Stimulated activated CD8-positive, alpha-beta memory T cell treated with anti-CD3 and anti-CD28 coated beads, Interleukin-15, amount 100 ng/mL, for 1 hour (primary cell): Measurements from ENCODE around the gene BRD3OS.

Experiments used
- DNase-seq: peaks from one replicate; pipeline ENCODE4 v3.0.0-alpha.2; 2020; ENCODE audit warnings: low read depth

Gene BRD3OS

DNA sequence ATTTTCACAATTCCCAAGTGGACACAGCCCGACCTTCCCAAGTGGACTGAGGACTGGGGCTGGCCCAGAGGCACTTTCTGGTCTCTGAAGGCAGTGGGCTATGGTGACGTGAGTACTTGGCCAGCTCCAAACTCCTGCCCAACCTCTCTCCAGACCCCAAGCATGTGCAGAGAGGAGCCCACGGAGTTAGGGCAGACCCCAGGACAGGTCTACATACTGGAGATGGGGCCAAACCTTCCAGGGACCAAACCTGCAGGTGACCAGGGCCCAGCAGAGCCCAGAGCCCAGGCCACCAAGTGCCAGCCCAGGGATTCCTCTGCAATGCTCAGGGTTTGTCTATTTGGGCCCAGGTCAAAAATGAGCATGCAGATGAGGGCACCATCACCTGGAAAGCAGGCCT is 27.2 kb downstream of the BRD3OS start:
- no peak for DNase-seq

DNA sequence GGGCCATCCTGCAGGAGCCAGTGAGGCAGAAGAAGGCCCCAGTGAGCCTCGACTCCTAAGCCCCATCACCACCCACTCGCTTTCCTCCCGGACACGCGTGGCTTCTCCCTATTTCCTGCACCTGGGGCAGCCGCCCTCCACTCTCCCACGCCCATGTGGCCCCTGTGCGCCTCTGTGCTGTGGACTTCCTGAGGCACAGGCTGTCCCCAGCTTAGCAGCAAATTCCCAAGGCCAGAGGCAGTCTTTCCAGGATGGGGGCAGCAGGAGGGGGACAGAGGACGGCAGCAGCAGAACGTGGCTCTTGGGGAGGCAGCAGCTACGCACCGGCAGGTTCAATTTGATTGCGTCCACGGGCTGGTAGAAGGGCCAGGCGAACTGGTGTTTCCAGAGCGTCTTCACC is 27.7 kb downstream of the BRD3OS start:
- no peak for DNase-seq

GRCh38 chr9:134053401-134053871 is 28.2 kb downstream of the BRD3OS start:
- DNase-seq = no peak

DNA sequence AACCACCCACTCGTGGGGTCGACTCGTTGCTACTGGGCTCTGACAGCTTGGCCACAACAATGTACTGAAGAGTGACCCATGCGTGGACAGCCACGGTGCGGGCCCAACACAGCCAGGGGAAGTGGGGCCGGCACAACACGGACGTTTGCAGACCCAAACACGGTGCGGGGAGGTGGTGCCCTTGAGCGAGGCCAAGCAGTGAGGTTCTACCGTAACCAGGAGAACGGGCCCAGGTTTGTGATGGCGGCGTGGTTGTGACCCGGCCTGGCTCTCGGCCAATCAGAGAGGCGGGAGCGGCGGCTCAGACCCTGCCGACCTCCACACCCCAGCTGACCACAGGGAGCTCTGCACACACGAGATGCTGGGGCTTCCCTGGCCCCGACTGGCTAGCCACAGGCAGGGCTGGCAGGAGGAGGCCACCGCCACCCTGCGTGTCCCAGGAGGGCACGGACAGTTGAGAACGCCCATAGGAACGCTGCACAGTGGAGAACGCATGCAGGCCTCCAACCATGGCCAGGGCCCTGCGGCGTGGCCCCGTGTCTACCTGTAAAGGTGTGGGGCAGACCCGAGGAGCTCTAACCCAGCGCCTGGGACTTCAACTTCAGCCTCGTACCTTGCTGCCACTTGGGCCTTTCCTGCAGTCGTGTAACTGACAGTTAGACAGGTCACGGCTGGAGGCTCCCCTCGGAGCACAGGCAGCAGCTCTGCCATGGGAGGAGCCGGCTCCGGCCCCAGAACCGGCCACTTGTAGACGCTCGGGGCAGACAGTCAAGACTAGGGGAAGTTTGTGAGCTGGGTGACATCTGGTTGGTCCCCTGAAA is 28.9 kb downstream of the BRD3OS start:
- DNase-seq = no peak

DNA sequence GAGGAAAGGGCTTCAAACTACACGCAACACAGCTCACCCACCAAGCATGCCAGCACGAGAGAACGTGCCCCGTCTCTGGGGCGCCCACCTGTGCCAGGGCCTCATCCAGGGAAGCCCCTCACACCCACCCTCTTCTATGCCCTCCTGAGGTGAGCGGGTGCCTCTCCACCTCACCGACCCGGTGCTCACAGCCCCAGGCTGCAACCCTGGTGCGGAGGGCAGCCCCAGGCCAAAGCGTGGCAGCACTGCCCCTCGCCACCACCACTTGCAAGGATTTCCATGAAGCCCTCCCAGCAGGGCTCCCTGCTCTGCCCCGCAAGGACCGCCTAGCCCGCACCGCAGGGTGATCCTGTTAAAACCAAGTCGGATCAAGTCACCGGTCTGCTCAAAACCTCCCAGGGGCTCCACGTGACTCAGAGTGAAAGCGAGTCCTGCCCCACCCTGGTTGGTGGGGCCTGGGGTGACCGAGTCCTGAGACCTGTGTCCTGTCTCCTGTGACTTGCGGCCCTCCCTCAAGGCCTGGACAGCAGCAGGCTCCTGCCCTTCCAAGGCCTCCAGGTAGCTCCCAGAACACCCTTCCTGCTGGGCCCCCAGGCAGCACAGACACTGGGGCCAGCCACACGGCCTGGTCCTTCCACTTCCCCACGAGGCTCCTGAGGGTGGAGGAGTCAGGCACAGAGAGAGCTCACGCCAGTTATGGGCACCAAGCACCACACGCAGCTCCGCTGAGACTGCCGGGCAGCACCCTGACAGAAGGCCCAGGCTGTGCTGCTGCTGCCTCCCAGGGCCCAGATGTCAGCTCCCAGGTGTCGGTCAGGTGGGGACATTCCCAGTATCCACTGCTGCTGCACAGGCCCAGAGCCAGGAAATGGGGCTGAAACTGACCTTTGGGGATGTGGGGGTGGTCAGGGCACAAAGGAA is 29.9 kb downstream of the BRD3OS start:
- no peak for DNase-seq

DNA sequence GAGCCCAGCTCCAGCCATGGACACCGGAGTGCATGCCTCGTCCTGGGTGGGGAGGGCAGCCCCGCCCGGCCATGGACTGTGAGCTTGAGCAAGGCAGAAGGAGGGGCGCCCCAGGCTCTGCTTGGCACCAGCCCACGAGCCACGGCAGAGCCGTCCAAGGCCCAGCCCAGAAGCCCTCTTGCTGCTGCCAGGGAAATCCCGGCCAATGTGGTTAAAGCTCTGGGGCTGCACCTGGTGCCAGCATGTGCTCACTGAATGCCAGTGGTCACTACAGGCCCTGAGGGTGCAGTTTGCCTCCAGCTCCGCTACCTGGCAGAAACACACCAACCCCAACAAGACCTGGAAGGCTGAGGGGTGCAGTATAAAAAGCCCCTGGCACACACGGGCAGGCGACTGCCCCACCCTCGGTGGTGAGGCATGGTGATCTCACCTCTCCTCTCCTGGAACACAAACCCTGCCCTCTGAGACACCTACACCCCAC is 30.7 kb downstream of the BRD3OS start:
- DNase-seq = no peak

DNA sequence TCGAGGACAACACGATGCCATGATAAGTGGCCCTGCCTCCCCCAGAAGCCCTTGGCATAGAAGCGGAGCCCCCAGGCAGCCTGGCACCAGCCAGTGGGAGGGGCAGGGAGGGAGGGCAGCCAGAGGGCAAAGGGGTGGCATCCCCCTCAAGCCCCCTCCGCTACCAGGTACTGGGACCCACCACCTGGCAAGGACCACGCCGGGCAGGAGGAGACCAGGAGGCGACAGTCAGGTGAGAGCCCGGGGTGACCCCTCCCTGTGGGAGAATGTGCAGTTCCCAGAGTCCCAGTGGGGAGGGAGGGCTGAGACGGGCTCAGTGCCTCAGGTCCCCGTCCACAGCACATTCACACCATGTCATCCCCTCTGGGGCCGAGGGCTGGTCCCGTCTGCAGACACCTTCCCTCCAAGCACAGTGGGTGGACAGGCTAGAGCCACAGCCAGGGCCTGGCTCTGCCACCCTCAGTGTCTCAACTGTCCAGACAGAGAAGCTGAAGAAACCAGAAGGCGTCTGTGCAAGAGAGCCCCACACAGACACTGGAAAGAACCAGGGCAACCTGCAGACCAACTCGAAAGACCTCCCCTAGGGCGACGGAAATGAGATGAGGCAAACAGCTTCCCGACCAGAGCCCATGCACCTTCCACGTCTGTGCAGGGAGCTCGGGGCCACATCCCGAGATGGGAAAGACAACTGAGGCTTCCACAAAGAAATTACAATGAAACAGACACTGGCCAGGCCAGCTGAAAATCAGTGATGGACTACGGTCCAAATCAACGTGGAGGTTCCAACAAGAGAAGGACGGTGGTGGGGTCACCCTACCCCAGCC is 31.4 kb downstream of the BRD3OS start:
- no peak for DNase-seq

GRCh38 chr9:134057307-134057657 is 32.0 kb downstream of the BRD3OS start:
- DNase-seq = no peak

DNA sequence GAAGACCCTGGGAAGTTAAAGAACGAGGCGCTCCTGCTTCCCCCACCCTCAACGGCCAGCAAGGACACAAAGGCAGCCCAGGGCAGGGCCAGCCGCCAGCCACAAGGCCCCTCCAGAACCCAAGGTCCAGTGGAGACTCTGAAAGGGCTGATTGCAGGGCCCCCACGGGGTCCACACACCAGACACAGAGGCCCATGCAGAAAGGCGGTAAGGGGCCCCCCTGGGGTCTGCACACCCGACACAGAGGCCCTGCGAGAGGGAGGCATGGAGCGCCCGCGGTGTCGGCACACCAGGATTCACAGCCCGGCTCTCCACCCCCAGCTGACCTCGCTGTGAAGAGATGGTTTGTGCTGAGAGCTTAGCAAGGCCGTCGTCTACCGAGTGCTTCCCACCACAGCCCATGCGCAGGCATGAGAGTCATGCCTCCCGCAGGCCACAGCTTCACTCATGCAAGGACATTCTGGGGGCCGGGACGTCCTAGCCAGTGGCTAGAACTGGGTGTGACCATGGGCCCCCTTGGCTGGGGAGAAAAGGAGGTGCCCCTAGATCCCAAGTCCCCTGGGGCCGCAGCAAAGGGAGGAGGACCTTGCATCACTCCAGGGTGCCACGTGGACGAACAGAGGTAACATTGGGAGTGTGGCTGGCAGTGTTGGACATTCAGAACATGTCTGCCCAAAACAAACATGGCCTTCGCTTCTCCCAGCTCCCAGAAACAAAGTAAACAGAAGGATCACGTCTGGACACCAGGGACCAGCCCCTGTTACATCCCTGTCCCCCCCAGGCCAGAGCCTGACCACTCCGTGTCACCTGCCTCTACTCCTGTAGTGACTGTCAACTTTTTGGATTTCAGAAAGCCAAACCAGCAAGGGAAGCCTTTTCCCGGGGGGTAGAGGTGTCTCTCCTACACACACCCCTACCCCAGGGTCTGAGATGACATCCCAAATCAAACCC is 32.7 kb downstream of the BRD3OS start:
- no peak for DNase-seq

DNA sequence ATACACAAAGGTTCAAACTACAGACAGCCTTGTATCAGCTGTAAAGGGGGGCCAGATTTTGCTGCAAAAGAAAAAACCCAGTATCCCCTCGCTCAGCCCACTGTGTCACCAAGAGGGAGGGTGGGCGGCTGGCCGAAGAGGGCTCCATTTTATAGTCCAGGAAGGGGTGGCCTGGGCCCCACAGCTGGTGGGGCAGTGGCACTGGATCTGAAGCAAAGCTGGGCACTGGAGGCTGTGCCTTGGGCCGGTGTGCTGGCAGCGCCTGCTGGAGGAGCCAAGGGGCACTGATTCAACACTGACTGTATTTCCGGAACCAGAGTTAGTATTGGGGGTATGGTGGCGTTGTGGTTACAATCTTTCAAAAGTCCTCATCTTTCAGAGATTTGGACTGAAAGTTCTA is 33.4 kb downstream of the BRD3OS start:
- no peak for DNase-seq

DNA sequence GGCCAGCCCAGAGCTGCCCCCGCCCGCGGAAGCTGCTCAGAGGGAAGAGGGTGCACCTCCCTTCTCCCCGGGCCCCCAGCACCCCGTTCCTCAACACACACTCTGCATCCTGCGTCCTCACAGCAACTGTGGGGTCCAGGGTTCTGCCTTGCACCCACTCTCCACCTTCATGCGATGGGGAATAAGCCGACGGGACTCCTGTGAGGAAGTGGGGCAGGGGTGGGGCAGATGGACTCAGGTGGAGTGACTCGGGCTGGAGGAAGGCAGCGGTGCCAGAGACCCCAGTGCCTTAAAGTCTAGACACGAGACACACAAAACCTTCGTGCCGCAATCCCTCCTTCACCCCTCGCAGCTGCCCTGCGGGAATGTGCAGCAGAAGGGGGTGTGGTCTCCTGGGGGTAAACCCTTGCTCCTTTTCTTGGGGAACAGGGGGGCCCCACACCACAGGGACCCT is 33.9 kb downstream of the BRD3OS start:
- DNase-seq = no peak

DNA sequence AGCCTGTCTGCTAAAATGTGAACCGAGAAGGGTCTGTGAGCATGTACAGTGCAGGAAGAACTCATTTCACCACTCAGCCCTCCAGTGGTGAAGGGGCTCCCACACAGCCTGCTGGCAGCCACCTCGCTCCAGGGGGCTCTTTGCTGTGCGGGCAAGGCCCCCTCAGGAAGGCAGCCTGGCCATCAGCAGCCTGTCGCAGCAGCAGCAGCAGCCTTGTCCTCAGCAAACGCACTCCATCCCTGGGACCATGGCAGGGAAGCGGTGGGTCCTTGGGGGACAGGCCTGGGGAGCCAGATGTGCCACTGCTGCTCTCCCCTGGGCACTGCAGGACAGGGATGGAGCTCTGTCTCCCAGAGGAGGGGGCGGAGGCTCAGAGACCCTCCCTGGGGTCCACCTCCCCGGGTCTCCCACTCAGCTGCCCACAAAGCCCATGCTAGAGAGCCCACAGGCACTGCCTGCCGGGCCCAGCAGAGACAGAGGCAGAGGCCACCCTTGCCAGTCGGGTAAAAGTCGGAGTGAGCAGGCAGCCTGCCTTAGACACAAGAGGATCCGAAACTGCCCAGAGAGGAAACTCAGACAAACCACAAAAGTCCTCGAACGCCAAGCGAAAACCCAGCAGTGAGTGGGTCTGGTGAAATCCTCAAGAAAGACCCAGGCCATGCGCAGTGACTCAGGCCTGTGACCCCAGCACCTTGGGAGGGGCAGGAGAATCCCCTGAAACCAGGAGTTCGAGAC is 34.5 kb downstream of the BRD3OS start:
- DNase-seq = no peak

DNA sequence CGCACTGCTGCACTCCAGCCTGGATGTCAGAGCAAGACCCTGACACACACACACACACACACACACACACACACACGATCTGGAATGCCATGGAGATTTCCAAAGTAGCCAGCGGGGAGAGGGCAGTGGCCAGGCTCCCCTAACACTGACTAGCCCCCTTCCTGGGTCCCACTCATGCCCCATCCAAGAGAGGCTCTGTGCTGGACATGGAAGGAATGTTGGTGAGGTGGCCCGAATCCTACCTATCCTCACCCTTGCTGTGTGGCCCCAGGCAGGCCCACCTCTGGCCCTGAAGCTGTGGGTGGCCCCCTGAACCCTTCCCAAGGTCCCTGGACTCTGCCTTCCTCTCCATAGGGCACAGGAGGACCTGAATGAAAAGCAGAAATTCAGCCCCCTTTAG is 35.3 kb downstream of the BRD3OS start:
- no peak for DNase-seq

GRCh38 chr9:134061019-134061687 is 35.9 kb downstream of the BRD3OS start:
- DNase-seq = no peak

DNA sequence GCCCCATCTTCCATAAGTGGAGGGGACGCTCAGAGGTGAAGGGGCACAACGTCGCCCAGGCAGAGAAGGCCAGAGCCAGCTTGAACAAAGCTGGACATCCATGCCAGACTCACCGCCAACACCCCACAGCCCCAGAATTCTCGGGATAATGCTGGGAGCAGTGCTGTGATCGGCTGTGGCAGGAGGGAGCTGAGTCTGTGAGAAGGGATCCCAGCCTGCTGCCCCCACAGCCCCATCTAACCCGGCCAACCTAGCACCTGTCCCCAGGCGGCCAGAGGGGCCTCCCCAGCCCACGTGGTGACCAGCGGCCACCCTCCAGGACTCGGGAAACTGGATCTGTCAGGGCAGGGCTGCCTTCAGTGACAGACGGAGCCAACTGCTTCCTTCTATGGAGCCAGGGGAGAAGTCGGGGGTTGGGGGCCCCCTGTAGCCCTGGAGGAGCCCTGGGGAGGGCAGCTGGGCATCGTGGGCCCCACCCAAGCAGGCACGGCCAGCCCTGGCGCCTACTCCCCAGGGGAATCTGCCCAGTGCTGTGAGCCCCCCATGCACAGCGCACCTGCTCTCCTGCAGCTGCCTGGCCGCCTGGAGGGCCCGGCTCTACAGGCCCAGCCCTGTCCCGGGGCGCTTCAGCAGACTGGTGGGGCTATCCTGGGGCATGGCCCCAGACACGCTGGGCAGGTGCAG is 36.5 kb downstream of the BRD3OS start:
- DNase-seq = no peak

DNA sequence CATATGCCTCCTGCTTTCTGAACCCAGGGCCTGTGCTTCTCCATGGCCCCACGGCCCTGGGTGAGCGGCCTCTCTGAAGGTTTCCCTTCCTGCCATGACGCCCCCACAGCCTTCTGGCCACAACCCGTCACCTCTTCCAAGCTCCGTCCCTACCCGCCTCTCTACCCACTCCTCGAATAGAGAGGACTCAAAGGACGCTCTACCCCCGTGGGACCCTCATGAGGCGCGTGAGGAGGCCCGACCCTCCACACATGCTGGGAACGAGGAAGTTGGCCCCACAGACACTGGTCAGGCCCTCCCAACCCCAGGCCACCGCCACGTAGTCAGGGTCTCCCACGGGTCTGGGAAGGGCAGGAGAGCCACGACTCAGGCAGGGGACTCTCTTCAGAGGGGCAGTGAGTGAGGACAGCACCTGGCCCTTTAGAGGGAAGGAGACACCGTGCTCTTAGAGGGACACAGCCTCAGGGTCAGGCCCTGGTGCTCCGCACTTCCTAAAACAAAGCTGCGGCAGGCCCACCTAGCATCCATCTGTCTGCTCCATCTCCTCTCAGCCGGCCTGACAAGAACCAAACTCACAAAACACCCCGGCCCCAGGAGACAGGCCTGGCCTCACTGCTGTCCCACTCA is 37.3 kb downstream of the BRD3OS start:
- DNase-seq = no peak

DNA sequence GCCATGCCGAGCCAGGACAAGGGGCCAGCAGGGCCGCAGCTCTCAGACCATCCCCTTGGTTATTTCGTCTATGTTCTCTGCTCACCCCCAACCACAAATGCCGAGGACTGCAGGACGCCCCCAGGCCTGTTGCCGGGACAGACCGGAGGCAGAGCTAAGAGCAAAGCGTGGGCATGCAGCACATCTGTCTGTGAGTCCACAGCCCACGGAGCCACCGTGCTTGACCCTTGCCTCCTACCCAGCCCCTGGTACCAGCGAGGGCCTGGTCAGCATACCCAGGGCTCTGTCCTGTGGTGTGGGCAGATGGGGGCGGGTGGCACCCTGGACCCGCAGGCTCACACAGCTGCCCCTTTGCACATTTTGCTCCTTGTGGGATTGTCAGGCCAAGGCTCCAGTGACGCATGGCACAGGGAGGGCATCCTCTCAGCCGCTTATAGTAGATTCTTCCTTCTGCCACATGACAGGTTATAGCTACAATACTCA is 37.8 kb downstream of the BRD3OS start:
- no peak for DNase-seq
